ENCODE measurements around the gene MYH16. TPM values are rescaled to one million over a fixed set of nuclear protein-coding genes. Genes with fewer than 3 reads are reported as not detected.

The MYH16 gene
- total and polyA plus RNA-seq, 10 of the 15 experiments (the other 5 are each of a cell fraction or from before 2014, with no cell fraction given) = 0.03 to 0.33 (median 0.04) TPM; not detected in 3

DNA sequence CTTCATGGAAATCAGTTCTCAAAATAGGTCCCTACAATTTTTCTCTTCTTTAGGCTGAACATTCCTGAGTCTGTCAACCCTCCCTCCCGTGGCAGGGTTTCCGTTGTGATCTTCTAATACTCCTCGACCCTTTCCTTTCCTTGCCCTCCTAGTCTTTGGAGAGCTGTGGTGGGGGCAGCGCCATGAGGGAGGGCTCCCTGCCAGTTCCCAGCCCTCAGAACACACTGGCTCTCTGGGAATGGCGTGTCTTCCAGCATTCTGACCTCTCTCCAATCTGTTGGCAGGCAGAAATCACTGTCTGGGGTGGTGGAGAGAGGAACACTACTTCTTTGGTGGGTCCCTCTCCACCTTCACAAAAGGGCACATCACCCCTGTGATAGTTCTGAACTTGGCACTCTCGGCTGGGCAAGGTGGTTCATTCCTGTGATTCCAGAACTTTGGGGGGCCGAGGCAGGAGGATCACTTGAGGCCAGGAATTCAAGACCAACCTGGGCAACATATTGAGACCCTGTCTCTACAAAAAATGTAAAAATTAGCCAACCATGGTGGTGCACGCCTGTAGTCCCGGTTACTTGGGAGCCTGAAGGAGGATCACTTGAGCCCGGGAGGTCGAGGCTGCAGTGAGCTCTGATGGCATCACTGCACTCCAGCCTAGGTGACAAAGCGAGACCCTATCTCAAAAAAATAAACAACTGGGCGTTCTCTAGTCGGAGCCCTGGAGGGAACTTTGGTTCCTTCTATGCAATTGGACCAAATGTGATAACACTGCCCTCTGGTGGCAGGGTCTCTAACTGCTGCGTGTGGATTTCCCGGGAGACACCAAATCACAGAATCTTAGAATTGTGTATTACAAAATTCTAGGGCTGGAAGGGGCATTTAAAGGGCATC, 39.9 kb downstream of the MYH16 start (continued):
- TF ChIP-seq, protein P1, sequence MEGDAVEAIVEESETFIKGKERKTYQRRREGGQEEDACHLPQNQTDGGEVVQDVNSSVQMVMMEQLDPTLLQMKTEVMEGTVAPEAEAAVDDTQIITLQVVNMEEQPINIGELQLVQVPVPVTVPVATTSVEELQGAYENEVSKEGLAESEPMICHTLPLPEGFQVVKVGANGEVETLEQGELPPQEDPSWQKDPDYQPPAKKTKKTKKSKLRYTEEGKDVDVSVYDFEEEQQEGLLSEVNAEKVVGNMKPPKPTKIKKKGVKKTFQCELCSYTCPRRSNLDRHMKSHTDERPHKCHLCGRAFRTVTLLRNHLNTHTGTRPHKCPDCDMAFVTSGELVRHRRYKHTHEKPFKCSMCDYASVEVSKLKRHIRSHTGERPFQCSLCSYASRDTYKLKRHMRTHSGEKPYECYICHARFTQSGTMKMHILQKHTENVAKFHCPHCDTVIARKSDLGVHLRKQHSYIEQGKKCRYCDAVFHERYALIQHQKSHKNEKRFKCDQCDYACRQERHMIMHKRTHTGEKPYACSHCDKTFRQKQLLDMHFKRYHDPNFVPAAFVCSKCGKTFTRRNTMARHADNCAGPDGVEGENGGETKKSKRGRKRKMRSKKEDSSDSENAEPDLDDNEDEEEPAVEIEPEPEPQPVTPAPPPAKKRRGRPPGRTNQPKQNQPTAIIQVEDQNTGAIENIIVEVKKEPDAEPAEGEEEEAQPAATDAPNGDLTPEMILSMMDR (IDR thresholded peaks at IDR 0.05 in 2 of 3, conservative IDR thresholded peaks at IDR 0.05 in 1 of 3; ENCODE audit: control insufficient read depth in 2 of 3, extremely low read depth in 1 of 3, insufficient read depth in 1 of 3, low read depth in 3 of 3, low read length in 3 of 3) = peak; percentile 87 to 91 (median 88)
- TF ChIP-seq DPF2 (IDR thresholded peaks at IDR 0.05) = no peak
- no peak for TF ChIP-seq MTA2 (IDR thresholded peaks at IDR 0.05; ENCODE audit: low read depth)

DNA sequence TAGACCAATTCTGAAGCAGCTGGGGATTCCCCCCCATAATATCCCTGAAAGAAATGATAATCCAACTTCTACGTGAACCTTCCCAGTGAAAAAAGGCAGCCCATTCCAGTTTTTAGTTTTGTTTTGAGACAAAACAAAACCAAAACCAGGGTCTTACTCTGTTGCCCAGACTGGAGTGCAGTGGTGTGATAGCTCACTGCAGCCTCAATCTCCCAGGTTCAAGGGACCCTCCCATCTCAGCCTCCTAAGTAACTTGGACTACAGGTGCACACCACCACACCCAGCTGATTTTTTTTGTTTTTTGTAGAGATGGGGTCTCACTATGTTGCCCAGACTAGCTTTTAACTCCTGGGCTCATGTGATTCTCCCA, 40.5 kb downstream of the MYH16 start:
- H3K9me3 ChIP-seq (replicated peaks; ENCODE audit: control insufficient read depth, insufficient read depth, low read length) = no peaks in the 10 kb centered on the region; the same call in 2 of the 3 replicates
- H3K36me3 ChIP-seq (ENCODE audit: control insufficient read depth in 2 of 2, insufficient read depth in 2 of 2, low read length in 1 of 2) = 0 out of 4 replicates have a peak, but pooled peaks cover 0 to 3% of the 10 kb centered on the region in 2 experiments
- H3K9ac ChIP-seq (ENCODE audit: control insufficient read depth, insufficient read depth, low read length) = 0 out of 2 replicates have a peak overlapping the region, but pooled peaks have one; percentile 24
- CTCF ChIA-PET = interaction anchor here (0.7 to 2.7 kb wide), 22 partner anchors 10 to 389 kb away, joined by 3 to 19 read pairs (median 4); partner anchors contain the start of gene ARPC1A
- H3K4me2 ChIP-seq (ENCODE audit: control insufficient read depth, insufficient read depth) = peak overlapping the region; percentile 95
- FAIRE-seq (no peak), DNase-seq (ENCODE audit: low read depth, low spot score) (no peak), ATAC-seq (peak; percentile 70)
- no peak overlapping the region for H3K4me3 ChIP-seq
- no TSS peak for BruUV-seq (replicated peaks)
- RAD21 ChIA-PET (ENCODE audit: unreplicated experiment) = interaction anchor here (0.9 to 1.7 kb wide), 3 partner anchors 273 to 276 kb away, joined by 3 to 5 read pairs (median 4); no protein-coding TSS in a partner anchor
- SMC1A ChIA-PET (ENCODE audit: uncharacterized antibody, unreplicated experiment) = interaction anchor here (0.6 to 1.8 kb wide), 4 partner anchors 256 to 436 kb away, joined by 3 to 5 read pairs (median 3); no protein-coding TSS in a partner anchor
- intact Hi-C loops (cut with micrococcal nuclease; ENCODE audit: unreplicated experiment) (loop anchor here (1.0 kb wide), 1 partner anchor 273 kb away; no protein-coding TSS in a partner anchor), in situ Hi-C loops (cut with MboI) (loop anchor here (5.0 kb wide), 1 partner anchor 271 kb away; no protein-coding TSS in a partner anchor)
- peaks cover 13% of the 10 kb centered on the region for H3K4me1 ChIP-seq (ENCODE audit: control insufficient read depth, insufficient read depth, low read length)
- no peaks in the 10 kb centered on the region for H3K79me2 ChIP-seq (ENCODE audit: control insufficient read depth, insufficient read depth, low read length)
- H4K20me1 ChIP-seq (ENCODE audit: control insufficient read depth, insufficient read depth) = no peaks in the 10 kb centered on the region
- H3K27ac ChIP-seq (ENCODE audit: control insufficient read depth, insufficient read depth) = no peak overlapping the region
- POLR2A ChIA-PET = no interaction called here
- peak overlapping the region; percentile 57 for H2AFZ ChIP-seq (ENCODE audit: control insufficient read depth, low read depth, low read length)
- WGBS (ENCODE audit: insufficient coverage, insufficient replicate concordance, low lambda C conversion rate, missing lambda C conversion rate) = 0% methylated on average over 1 of the region's 1 CpG
- H3K27me3 ChIP-seq (replicated peaks in 1 of 2; ENCODE audit: control insufficient read depth in 2 of 2, insufficient read depth in 2 of 2, low read length in 1 of 2) = no peaks in the 10 kb centered on the region
- TF ChIP-seq KLF5 (IDR thresholded peaks at IDR 0.05; ENCODE audit: partially characterized antibody) (no peak), IKZF1 (conservative IDR thresholded peaks at IDR 0.05) (0 out of 2 replicates have a peak, but pooled peaks have one; percentile 23), NFYA (IDR thresholded peaks at IDR 0.05; ENCODE audit: borderline replicate concordance, low read depth, low read length) (no peak), FOXK2 (IDR thresholded peaks at IDR 0.05) (no peak), TBL1XR1 (IDR thresholded peaks at IDR 0.05; ENCODE audit: low read depth, low read length) (no peak), ZNF274 (IDR thresholded peaks at IDR 0.05; ENCODE audit: insufficient read depth, insufficient read length) (no peak), NBN (IDR thresholded peaks at IDR 0.05) (no peak), SRF (IDR thresholded peaks at IDR 0.05; ENCODE audit: low read depth in 2 of 2, low read length in 2 of 2) (no peak), DPF2 (IDR thresholded peaks at IDR 0.05) (0 out of 2 replicates have a peak, but pooled peaks have one; percentile 21)
- TF ChIP-seq, protein P2, sequence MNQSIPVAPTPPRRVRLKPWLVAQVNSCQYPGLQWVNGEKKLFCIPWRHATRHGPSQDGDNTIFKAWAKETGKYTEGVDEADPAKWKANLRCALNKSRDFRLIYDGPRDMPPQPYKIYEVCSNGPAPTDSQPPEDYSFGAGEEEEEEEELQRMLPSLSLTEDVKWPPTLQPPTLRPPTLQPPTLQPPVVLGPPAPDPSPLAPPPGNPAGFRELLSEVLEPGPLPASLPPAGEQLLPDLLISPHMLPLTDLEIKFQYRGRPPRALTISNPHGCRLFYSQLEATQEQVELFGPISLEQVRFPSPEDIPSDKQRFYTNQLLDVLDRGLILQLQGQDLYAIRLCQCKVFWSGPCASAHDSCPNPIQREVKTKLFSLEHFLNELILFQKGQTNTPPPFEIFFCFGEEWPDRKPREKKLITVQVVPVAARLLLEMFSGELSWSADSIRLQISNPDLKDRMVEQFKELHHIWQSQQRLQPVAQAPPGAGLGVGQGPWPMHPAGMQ (IDR thresholded peaks at IDR 0.05; ENCODE audit: borderline replicate concordance) = no peak
- TF ChIP-seq, protein P3, sequence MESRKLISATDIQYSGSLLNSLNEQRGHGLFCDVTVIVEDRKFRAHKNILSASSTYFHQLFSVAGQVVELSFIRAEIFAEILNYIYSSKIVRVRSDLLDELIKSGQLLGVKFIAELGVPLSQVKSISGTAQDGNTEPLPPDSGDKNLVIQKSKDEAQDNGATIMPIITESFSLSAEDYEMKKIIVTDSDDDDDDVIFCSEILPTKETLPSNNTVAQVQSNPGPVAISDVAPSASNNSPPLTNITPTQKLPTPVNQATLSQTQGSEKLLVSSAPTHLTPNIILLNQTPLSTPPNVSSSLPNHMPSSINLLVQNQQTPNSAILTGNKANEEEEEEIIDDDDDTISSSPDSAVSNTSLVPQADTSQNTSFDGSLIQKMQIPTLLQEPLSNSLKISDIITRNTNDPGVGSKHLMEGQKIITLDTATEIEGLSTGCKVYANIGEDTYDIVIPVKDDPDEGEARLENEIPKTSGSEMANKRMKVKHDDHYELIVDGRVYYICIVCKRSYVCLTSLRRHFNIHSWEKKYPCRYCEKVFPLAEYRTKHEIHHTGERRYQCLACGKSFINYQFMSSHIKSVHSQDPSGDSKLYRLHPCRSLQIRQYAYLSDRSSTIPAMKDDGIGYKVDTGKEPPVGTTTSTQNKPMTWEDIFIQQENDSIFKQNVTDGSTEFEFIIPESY (IDR thresholded peaks at IDR 0.05) = no peak
- TF ChIP-seq, protein P4, sequence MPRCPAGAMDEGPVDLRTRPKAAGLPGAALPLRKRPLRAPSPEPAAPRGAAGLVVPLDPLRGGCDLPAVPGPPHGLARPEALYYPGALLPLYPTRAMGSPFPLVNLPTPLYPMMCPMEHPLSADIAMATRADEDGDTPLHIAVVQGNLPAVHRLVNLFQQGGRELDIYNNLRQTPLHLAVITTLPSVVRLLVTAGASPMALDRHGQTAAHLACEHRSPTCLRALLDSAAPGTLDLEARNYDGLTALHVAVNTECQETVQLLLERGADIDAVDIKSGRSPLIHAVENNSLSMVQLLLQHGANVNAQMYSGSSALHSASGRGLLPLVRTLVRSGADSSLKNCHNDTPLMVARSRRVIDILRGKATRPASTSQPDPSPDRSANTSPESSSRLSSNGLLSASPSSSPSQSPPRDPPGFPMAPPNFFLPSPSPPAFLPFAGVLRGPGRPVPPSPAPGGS (IDR thresholded peaks at IDR 0.05; ENCODE audit: borderline replicate concordance, insufficient read depth, low read depth, low read length, poor library complexity, severe bottlenecking) = no peak
